Liver (tissue), 3 donors: ENCODE measurements around the gene SLC6A12.

Source experiments
- GABPA ChIP-seq, 2 donors: IDR thresholded peaks in 1 of 2; conservative IDR thresholded peaks in 1 of 2; 2 replicates each; pipeline ENCODE4 v1.6.1; 2016; ENCODE audit warnings: antibody characterized with exemption in 2 of 2, mild to moderate bottlenecking in 1 of 2, moderate library complexity in 1 of 2
- HNF4G ChIP-seq: IDR thresholded peaks from 2 replicates; pipeline ENCODE4 v1.6.1; 2016; ENCODE audit warnings: antibody characterized with exemption
- JUND ChIP-seq, 2 donors: IDR thresholded peaks; 2 replicates each; pipeline ENCODE4 v1.6.1; 2016; ENCODE audit warnings: antibody characterized with exemption in 2 of 2
- RXRA ChIP-seq, 2 donors: IDR thresholded peaks; 2 replicates each; pipeline ENCODE4 v1.6.1; 2017 to 2018; ENCODE audit warnings: antibody characterized with exemption in 2 of 2, mild to moderate bottlenecking in 1 of 2
- SP1 ChIP-seq: IDR thresholded peaks from 2 replicates; pipeline ENCODE4 v1.6.1; 2018; ENCODE audit warnings: antibody characterized with exemption, mild to moderate bottlenecking
- TAF1 ChIP-seq: conservative IDR thresholded peaks from 2 replicates; pipeline ENCODE4 v1.6.1; 2016; ENCODE audit warnings: antibody characterized with exemption, mild to moderate bottlenecking
- YY1 ChIP-seq: IDR thresholded peaks from 2 replicates; pipeline ENCODE4 v1.6.1; 2016; ENCODE audit warnings: antibody characterized with exemption, mild to moderate bottlenecking
- TF ChIP-seq, protein P1 (sequence below): fragments of 150-350 bp; IDR thresholded peaks from 2 replicates; pipeline ENCODE4 v1.5.1; 2017; ENCODE audit warnings: improper control_type of control experiment, low read depth, low read length; ENCODE audit not compliant: missing input control
- TF ChIP-seq, protein P2 (sequence below): IDR thresholded peaks from 2 replicates; pipeline ENCODE4 v1.6.1; 2016; ENCODE audit warnings: antibody characterized with exemption
- TF ChIP-seq, protein P3 (sequence below): IDR thresholded peaks from 2 replicates; pipeline ENCODE4 v1.6.1; 2016; ENCODE audit warnings: antibody characterized with exemption, mild to moderate bottlenecking
- TF ChIP-seq, protein P4 (sequence below): IDR thresholded peaks from 2 replicates; pipeline ENCODE4 v1.6.1; 2016; ENCODE audit warnings: antibody characterized with exemption
- donor health status: healthy.
- donor health status: healthy.

DNA sequence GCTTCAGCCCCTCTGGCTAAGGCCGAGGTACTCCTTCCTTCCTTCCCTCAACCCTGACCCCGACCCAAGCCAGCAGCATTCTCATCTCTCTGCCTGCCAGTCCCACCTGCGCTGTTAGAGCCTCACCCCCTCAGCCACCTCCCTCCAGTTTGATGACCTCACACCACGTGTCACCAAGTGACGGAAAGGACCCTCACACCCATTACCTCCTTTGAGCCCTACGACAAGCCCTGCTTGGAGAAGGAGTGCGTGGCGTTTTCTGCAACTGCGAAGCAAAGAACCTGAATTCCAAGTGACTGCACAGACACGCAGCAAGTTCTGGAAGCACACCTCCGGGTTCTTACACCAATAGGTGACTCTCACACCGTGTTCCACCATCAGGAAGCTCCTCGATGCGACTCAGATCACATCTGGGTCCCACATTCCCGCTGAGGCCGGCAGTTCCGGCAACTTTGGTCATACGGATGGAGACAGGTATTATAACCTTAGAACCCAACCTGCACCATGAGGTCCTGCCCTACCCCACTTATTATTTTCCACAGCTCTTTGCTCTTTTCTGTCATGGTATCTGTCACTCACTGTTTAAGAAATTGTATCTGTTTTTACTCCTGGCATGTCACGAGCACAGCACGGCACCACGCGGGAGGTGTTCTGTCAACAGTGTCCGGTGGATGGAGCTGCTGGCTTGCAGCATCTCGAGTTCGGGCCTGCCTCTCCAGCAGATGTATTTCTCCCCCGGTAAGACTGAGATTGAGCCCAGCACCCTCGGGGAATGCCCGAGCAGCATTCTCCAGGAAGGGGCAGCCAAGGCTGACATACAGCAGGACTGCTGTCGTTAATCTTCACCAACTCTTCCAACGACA lies 5.0 kb upstream of the SLC6A12 start:
- TF ChIP-seq, protein P1, sequence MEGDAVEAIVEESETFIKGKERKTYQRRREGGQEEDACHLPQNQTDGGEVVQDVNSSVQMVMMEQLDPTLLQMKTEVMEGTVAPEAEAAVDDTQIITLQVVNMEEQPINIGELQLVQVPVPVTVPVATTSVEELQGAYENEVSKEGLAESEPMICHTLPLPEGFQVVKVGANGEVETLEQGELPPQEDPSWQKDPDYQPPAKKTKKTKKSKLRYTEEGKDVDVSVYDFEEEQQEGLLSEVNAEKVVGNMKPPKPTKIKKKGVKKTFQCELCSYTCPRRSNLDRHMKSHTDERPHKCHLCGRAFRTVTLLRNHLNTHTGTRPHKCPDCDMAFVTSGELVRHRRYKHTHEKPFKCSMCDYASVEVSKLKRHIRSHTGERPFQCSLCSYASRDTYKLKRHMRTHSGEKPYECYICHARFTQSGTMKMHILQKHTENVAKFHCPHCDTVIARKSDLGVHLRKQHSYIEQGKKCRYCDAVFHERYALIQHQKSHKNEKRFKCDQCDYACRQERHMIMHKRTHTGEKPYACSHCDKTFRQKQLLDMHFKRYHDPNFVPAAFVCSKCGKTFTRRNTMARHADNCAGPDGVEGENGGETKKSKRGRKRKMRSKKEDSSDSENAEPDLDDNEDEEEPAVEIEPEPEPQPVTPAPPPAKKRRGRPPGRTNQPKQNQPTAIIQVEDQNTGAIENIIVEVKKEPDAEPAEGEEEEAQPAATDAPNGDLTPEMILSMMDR: no peak
- TF ChIP-seq YY1 (no peak), RXRA (IDR thresholded peaks at IDR 0.05) (no peak), JUND (IDR thresholded peaks at IDR 0.05) (no peak), GABPA (IDR thresholded peaks at IDR 0.05 in 1 of 2, conservative IDR thresholded peaks at IDR 0.05 in 1 of 2) (no peak), SP1 (no peak), HNF4G (no peak), TAF1 (no peak)
- TF ChIP-seq, protein P2, sequence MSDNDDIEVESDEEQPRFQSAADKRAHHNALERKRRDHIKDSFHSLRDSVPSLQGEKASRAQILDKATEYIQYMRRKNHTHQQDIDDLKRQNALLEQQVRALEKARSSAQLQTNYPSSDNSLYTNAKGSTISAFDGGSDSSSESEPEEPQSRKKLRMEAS: no peak
- TF ChIP-seq, protein P3, sequence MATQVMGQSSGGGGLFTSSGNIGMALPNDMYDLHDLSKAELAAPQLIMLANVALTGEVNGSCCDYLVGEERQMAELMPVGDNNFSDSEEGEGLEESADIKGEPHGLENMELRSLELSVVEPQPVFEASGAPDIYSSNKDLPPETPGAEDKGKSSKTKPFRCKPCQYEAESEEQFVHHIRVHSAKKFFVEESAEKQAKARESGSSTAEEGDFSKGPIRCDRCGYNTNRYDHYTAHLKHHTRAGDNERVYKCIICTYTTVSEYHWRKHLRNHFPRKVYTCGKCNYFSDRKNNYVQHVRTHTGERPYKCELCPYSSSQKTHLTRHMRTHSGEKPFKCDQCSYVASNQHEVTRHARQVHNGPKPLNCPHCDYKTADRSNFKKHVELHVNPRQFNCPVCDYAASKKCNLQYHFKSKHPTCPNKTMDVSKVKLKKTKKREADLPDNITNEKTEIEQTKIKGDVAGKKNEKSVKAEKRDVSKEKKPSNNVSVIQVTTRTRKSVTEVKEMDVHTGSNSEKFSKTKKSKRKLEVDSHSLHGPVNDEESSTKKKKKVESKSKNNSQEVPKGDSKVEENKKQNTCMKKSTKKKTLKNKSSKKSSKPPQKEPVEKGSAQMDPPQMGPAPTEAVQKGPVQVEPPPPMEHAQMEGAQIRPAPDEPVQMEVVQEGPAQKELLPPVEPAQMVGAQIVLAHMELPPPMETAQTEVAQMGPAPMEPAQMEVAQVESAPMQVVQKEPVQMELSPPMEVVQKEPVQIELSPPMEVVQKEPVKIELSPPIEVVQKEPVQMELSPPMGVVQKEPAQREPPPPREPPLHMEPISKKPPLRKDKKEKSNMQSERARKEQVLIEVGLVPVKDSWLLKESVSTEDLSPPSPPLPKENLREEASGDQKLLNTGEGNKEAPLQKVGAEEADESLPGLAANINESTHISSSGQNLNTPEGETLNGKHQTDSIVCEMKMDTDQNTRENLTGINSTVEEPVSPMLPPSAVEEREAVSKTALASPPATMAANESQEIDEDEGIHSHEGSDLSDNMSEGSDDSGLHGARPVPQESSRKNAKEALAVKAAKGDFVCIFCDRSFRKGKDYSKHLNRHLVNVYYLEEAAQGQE: no peak
- TF ChIP-seq, protein P4, sequence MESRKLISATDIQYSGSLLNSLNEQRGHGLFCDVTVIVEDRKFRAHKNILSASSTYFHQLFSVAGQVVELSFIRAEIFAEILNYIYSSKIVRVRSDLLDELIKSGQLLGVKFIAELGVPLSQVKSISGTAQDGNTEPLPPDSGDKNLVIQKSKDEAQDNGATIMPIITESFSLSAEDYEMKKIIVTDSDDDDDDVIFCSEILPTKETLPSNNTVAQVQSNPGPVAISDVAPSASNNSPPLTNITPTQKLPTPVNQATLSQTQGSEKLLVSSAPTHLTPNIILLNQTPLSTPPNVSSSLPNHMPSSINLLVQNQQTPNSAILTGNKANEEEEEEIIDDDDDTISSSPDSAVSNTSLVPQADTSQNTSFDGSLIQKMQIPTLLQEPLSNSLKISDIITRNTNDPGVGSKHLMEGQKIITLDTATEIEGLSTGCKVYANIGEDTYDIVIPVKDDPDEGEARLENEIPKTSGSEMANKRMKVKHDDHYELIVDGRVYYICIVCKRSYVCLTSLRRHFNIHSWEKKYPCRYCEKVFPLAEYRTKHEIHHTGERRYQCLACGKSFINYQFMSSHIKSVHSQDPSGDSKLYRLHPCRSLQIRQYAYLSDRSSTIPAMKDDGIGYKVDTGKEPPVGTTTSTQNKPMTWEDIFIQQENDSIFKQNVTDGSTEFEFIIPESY: no peak
